Erythroblast (primary cell): ENCODE data around the gene RNF220.

Source experiments
- GATA1 ChIP-seq: IDR thresholded peaks from 2 replicates; pipeline ENCODE4 v1.6.1; 2011; ENCODE audit warnings: low read depth, mild to moderate bottlenecking, control low read depth, low read length, moderate library complexity
- POLR2A ChIP-seq: IDR thresholded peaks from 2 replicates; pipeline ENCODE4 v1.6.1; 2011; ENCODE audit warnings: mild to moderate bottlenecking, low read length

DNA sequence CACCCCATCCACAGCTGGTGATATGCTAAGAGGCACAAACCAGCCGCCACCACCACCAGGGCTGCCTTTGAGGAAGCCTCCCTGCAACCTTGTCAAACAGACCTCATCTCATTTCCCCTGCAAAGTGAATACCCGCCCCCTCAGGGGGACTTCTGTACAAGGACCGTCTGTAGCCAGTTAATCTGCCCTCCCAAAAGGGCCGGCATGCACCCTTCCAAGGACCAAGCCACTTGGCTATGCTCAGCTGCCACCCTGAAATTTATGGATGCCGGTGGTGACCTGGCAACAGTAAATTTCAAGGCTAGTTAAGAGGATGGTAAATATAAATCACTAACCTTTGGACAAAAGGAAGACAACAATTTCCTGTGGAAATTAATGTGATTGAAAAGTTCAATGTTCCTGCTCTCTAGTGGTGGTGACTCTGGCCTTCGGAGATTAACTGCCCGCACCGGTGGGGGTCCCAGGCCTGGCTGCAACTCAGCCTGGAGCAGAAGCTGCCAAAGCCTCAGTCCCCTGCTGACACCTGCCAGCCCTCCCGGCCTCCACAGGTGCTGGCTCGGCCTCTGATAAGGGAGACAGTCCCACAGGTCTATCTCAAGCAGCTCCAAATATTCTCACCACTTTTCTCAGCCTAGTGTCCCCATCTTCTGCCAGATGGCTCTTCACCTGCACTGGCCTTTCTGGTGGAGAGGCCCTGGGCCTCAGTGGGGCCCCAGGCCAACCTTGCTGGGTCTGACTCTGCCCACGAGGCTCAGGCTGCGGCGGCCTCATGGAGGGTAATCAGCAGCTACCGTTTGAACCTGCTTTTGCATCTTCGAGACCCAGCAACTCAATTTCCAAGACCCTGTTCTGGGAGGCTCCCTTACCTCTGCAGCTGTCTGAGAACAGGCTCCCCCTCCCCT is 257.0 kb downstream of the RNF220 start:
- TF ChIP-seq POLR2A (no peak), GATA1 (no peak)
